HEK293 (cell line): ENCODE results near the gene LSM2.
A peak's percentile ranks its signal among the peaks of the same experiment; 100 is the strongest.
"Not testable (repeated sequence)": the region's sequence is repeated elsewhere in the genome, so short reads cannot be mapped to it uniquely, and the experiment has no call there.

Source experiments
- CTCF ChIA-PET: fragments of 350-600 bp; formaldehyde crosslinking; extraction: SDS; loops from one replicate; lab custom pipeline; 2021; ENCODE audit warnings: antibody characterized with exemption; lab: Yijun Ruan, JAX
- POLR2A ChIA-PET: fragments of 300-600 bp; formaldehyde crosslinking; extraction: SDS; loops from one replicate; lab custom pipeline; 2020; ENCODE audit warnings: antibody characterized with exemption, inconsistent platforms; lab: Yijun Ruan, JAX
- H3K27ac ChIP-seq: fragments of 200-500 bp; sonication (Bioruptor generic); 2 replicates; pipeline ENCODE4 v1.5.1; 2014; ENCODE audit warnings: low read depth, low read length, control low read depth, inconsistent platforms; ENCODE audit errors: extremely low read depth
- H3K36me3 ChIP-seq, 2 experiments: fragments of 200-500 bp in 1 of 2; sonication (Bioruptor generic) in 1 of 2; 1 replicate in 1 of 2; 2 replicates in 1 of 2; pipeline ENCODE4 v1.5.1; 2014 to 2017; ENCODE audit warnings: inconsistent platforms in 2 of 2, low read length in 2 of 2; ENCODE audit not compliant: control insufficient read depth in 2 of 2, insufficient read depth in 1 of 2
- H3K4me1 ChIP-seq: fragments of 200-500 bp; sonication (Bioruptor generic); 2 replicates; pipeline ENCODE4 v1.5.1; 2014; ENCODE audit warnings: mild to moderate bottlenecking, low read length, inconsistent platforms; ENCODE audit not compliant: control insufficient read depth, insufficient read depth
- H3K4me3 ChIP-seq: 2 replicates; pipeline ENCODE4 v1.5.1; 2011; ENCODE audit warnings: low read depth, mild to moderate bottlenecking, control low read depth, low read length, moderate library complexity
- H3K9me3 ChIP-seq: fragments of 200-500 bp; sonication (Bioruptor generic); 2 replicates; pipeline ENCODE4 v1.5.1; 2014; ENCODE audit warnings: low read depth, low read length, inconsistent platforms; ENCODE audit not compliant: control insufficient read depth, insufficient read depth
- EGR2 ChIP-seq: fragments of 450-650 bp; formaldehyde crosslinking; IDR thresholded peaks from 2 replicates; pipeline ENCODE4 v1.5.1; 2016; ENCODE audit warnings: low read depth, missing biosample characterization, missing genetic modification characterization
- KLF1 ChIP-seq: fragments of 450-650 bp; formaldehyde crosslinking; IDR thresholded peaks from 2 replicates; pipeline ENCODE4 v1.5.1; 2016; ENCODE audit warnings: missing biosample characterization, missing genetic modification characterization
- KLF9 ChIP-seq: fragments of 450-650 bp; formaldehyde crosslinking; IDR thresholded peaks from 2 replicates; pipeline ENCODE4 v1.5.1; 2016; ENCODE audit warnings: missing biosample characterization, missing genetic modification characterization, low read depth
- OSR2 ChIP-seq: fragments of 450-650 bp; formaldehyde crosslinking; IDR thresholded peaks from 2 replicates; pipeline ENCODE4 v1.5.1; 2016; ENCODE audit warnings: missing biosample characterization, missing genetic modification characterization
- ZFHX2 ChIP-seq: fragments of 450-650 bp; formaldehyde crosslinking; conservative IDR thresholded peaks from 2 replicates; pipeline ENCODE4 v1.5.1; 2016; ENCODE audit warnings: missing biosample characterization, missing genetic modification characterization
- ZNF280C ChIP-seq: fragments of 450-650 bp; formaldehyde crosslinking; IDR thresholded peaks from 2 replicates; pipeline ENCODE4 v1.5.1; 2016; ENCODE audit warnings: missing biosample characterization, missing genetic modification characterization
- ZNF335 ChIP-seq: fragments of 450-650 bp; formaldehyde crosslinking; conservative IDR thresholded peaks from 2 replicates; pipeline ENCODE4 v1.5.1; 2016; ENCODE audit warnings: missing biosample characterization, missing genetic modification characterization
- ZNF350 ChIP-seq: fragments of 450-650 bp; formaldehyde crosslinking; IDR thresholded peaks from 2 replicates; pipeline ENCODE4 v1.5.0; 2017; ENCODE audit warnings: missing biosample characterization, mild to moderate bottlenecking, missing genetic modification characterization
- ZNF629 ChIP-seq: fragments of 450-650 bp; formaldehyde crosslinking; IDR thresholded peaks from 2 replicates; pipeline ENCODE4 v1.5.1; 2017; ENCODE audit warnings: missing biosample characterization, missing genetic modification characterization
- TF ChIP-seq, protein P1 (sequence below): fragments of 450-650 bp; formaldehyde crosslinking; IDR thresholded peaks from 2 replicates; pipeline ENCODE4 v1.5.1; 2016; ENCODE audit warnings: missing biosample characterization, missing genetic modification characterization
- TF ChIP-seq, protein P2 (sequence below): fragments of 450-650 bp; formaldehyde crosslinking; IDR thresholded peaks from 2 replicates; pipeline ENCODE4 v1.5.1; 2016; ENCODE audit warnings: missing biosample characterization, missing genetic modification characterization

The LSM2 gene

GRCh38 chr6:31821301-31822035 is 14.7 kb upstream of the LSM2 start (continued):
- TF ChIP-seq ZNF350 (tag by site-specific recombination) (no peak), ZNF335 (tag by site-specific recombination) (peak; percentile 91), KLF9 (tag by site-specific recombination) (no peak), EGR2 (tag by site-specific recombination) (0 out of 2 replicates have a peak, but pooled peaks have one; percentile 16), ZNF629 (tag by site-specific recombination) (no peak), ZFHX2 (tag by site-specific recombination) (peak; percentile 54), ZNF280C (tag by site-specific recombination) (no peak)

DNA sequence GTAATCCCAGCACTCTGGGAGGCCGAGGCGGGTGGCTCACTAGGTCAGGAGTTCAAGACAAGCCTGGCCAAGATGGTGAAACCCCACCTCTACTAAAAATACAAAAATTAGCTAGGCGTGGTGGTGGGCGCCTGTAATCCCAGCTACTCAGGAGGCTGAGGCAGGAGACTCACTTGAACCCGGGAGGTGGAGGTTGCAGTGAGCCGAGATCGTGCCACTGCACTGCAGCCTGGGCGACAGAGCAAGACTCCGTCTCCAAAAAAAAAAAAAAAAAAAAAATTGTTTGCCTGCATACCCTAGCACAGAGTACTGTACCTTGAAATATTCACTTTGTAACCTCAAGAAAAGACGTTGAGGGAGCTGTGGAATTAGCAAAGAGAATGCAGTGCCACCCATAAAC is 13.6 kb upstream of the LSM2 start:
- H3K36me3 ChIP-seq: peaks cover 0 to 25% of the 10 kb centered on the region in 2 experiments; a peak in 1 of 3 replicates
- H3K4me3 ChIP-seq, H3K27ac ChIP-seq, H3K4me1 ChIP-seq, H3K9me3 ChIP-seq: not testable (repeated sequence)
- ChIA-PET CTCF (interaction anchor here (0.7 to 1.4 kb wide), 4 partner anchors 14 to 139 kb away, joined by 3 to 4 read pairs (median 3); partner anchors contain the start of genes LSM2, LY6G5C and VARS1), POLR2A (interaction anchor here (0.5 to 1.5 kb wide), 6 partner anchors 14 to 130 kb away, joined by 3 to 7 read pairs (median 4); partner anchors contain the start of genes LSM2 and NEU1)
- TF ChIP-seq, protein P1, sequence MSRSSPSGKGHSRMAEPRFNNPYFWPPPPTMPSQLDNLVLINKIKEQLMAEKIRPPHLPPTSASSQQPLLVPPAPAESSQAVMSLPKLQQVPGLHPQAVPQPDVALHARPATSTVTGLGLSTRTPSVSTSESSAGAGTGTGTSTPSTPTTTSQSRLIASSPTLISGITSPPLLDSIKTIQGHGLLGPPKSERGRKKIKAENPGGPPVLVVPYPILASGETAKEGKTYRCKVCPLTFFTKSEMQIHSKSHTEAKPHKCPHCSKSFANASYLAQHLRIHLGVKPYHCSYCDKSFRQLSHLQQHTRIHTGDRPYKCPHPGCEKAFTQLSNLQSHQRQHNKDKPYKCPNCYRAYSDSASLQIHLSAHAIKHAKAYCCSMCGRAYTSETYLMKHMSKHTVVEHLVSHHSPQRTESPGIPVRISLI (tag by site-specific recombination): peak; percentile 57; the same call in 1 of the 2 replicates
- TF ChIP-seq KLF1 (tag by site-specific recombination): peak; percentile 9; the same call in 1 of the 2 replicates

GRCh38 chr6:31819871-31820299 is 13.1 kb upstream of the LSM2 start:
- no peaks in the 10 kb centered on the region; the same call in 1 of the 2 replicates for H3K4me1 ChIP-seq
- CTCF ChIA-PET: interaction anchor here (1.0 to 1.4 kb wide), 3 partner anchors 13 to 139 kb away, joined by 3 to 4 read pairs (median 3); partner anchors contain the start of genes LSM2, LY6G5C and VARS1
- no peak overlapping the region for H3K4me3 ChIP-seq
- H3K9me3 ChIP-seq: no peaks in the 10 kb centered on the region
- POLR2A ChIA-PET: interaction anchor here (0.5 to 1.5 kb wide), 7 partner anchors 10 to 146 kb away, joined by 3 to 7 read pairs (median 4); partner anchors contain the start of genes LSM2 and NEU1
- H3K36me3 ChIP-seq: peaks cover 0 to 25% of the 10 kb centered on the region in 2 experiments; a peak in 1 of 3 replicates
- TF ChIP-seq KLF9 (tag by site-specific recombination) (no peak), OSR2 (tag by site-specific recombination) (peak; percentile 59)
- TF ChIP-seq, protein P2, sequence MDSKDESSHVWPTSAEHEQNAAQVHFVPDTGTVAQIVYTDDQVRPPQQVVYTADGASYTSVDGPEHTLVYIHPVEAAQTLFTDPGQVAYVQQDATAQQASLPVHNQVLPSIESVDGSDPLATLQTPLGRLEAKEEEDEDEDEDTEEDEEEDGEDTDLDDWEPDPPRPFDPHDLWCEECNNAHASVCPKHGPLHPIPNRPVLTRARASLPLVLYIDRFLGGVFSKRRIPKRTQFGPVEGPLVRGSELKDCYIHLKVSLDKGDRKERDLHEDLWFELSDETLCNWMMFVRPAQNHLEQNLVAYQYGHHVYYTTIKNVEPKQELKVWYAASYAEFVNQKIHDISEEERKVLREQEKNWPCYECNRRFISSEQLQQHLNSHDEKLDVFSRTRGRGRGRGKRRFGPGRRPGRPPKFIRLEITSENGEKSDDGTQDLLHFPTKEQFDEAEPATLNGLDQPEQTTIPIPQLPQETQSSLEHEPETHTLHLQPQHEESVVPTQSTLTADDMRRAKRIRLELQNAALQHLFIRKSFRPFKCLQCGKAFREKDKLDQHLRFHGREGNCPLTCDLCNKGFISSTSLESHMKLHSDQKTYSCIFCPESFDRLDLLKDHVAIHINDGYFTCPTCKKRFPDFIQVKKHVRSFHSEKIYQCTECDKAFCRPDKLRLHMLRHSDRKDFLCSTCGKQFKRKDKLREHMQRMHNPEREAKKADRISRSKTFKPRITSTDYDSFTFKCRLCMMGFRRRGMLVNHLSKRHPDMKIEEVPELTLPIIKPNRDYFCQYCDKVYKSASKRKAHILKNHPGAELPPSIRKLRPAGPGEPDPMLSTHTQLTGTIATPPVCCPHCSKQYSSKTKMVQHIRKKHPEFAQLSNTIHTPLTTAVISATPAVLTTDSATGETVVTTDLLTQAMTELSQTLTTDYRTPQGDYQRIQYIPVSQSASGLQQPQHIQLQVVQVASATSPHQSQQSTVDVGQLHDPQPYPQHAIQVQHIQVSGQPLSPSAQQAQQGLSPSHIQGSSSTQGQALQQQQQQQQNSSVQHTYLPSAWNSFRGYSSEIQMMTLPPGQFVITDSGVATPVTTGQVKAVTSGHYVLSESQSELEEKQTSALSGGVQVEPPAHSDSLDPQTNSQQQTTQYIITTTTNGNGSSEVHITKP (tag by site-specific recombination): 0 out of 2 replicates have a peak, but pooled peaks have one; percentile 41
- no peak overlapping the region; the same call in 1 of the 2 replicates for H3K27ac ChIP-seq
